Prostate gland (tissue), 2 donors: ENCODE data around the gene SNN. TPM values are rescaled to one million over a fixed set of nuclear protein-coding genes. Genes with fewer than 3 reads are reported as not detected.

ENCODE experiments used
- DNase-seq: peaks from one replicate; pipeline ENCODE4 v3.0.0-alpha.2; 2019; ENCODE audit warnings: low spot score
- H3K27ac ChIP-seq, 2 donors: fragments of 200-600 bp; sonication (generic); 2 replicates each; pipeline ENCODE4 v1.5.1; 2017 to 2019
- H3K27me3 ChIP-seq: fragments of 200-600 bp; sonication (generic); replicated peaks from 2 replicates; pipeline ENCODE4 v1.5.1; 2019; ENCODE audit not compliant: insufficient read depth
- H3K36me3 ChIP-seq, 2 donors: fragments of 200-600 bp; sonication (generic); 1 replicate in 1 of 2; 2 replicates in 1 of 2; pipeline versions ENCODE4 v1.5.1 to v1.8.1; 2017 to 2019
- H3K4me1 ChIP-seq: fragments of 200-600 bp; sonication (generic); replicated peaks from 2 replicates; pipeline ENCODE4 v1.5.1; 2019
- H3K4me3 ChIP-seq, 2 donors: fragments of 200-600 bp; sonication (generic); 2 replicates each; pipeline ENCODE4 v1.5.1; 2017 to 2019
- H3K9me3 ChIP-seq: fragments of 200-600 bp; sonication (generic); 2 replicates; pipeline ENCODE4 v1.5.1; 2017
- POLR2A ChIP-seq: fragments of 450-650 bp; IDR thresholded peaks from one replicate; pipeline ENCODE4 v1.6.1; 2016; ENCODE audit warnings: antibody characterized with exemption, mild to moderate bottlenecking
- POLR2AphosphoS5 ChIP-seq: sonication (generic); formaldehyde crosslinking; IDR thresholded peaks from one replicate; pipeline ENCODE4 v1.6.1; 2017; ENCODE audit warnings: antibody characterized with exemption
- WGBS: methylation state at CpG from one replicate; pipeline ENCODE4 v1.1.5; 2018; 5-methylcytosine and 5-hydroxymethylcytosine counted together
- intact Hi-C: fragments of 100-400 bp; cut with DNase I; formaldehyde crosslinking; loops from one replicate; pipeline ENCODE4 v1.14.2; 2022
- total RNA-seq, 2 donors: library from RNA; depleted of rRNA; stranded (reverse); fragments of >200 nt; gene quantifications; one replicate each; pipeline ENCODE4 v1.1.0, GENCODE V29; 2016
- TF ChIP-seq, protein P1 (sequence below), 4 experiments: fragments of 200-600 bp in 2 of 4; fragments of 450-650 bp in 2 of 4; sonication (generic) in 2 of 4; IDR thresholded peaks; 1 replicate in 3 of 4; 2 replicates in 1 of 4; pipeline ENCODE4 v1.5.1; 2016 to 2019; ENCODE audit warnings: antibody characterized with exemption in 4 of 4, mild to moderate bottlenecking in 2 of 4, moderate library complexity in 2 of 4

SNN gene
- total RNA-seq, 2 donors from 2014 or later: 20.8 TPM

DNA sequence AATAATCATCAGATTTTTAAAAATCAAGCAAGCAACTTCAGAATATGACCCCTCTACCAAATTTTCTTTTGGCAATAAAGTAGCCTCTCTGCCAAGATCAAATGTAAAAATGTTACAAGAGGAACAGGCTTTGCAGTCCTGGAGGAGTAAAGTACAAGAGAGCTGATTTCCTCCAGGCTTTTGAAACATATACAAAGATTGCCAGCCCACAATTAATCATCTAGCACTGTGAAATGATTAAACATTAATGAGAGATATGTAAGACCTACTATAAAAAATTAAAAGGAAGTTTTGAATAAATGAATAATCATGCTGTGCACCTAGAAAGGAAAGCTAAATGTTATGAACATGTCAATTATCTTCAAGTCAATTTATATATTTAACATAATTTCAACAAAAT is 48.1 kb downstream of the SNN start:
- Histone ChIP-seq H3K27me3 (no peaks in the 10 kb centered on the region), H3K4me1 (no peaks in the 10 kb centered on the region), H3K36me3 (no peaks in the 10 kb centered on the region), H3K9me3 (no peaks in the 10 kb centered on the region), H3K4me3 (no peak overlapping the region), H3K27ac (peak overlapping the region in 1 of 2 donors; percentile 44)
- no peak for DNase-seq
- intact Hi-C loops: loop anchor here (5.0 kb wide), 1 partner anchor 184 kb away; no protein-coding TSS in a partner anchor
- TF ChIP-seq POLR2AphosphoS5: no peak
- TF ChIP-seq, protein P1, sequence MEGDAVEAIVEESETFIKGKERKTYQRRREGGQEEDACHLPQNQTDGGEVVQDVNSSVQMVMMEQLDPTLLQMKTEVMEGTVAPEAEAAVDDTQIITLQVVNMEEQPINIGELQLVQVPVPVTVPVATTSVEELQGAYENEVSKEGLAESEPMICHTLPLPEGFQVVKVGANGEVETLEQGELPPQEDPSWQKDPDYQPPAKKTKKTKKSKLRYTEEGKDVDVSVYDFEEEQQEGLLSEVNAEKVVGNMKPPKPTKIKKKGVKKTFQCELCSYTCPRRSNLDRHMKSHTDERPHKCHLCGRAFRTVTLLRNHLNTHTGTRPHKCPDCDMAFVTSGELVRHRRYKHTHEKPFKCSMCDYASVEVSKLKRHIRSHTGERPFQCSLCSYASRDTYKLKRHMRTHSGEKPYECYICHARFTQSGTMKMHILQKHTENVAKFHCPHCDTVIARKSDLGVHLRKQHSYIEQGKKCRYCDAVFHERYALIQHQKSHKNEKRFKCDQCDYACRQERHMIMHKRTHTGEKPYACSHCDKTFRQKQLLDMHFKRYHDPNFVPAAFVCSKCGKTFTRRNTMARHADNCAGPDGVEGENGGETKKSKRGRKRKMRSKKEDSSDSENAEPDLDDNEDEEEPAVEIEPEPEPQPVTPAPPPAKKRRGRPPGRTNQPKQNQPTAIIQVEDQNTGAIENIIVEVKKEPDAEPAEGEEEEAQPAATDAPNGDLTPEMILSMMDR (IDR thresholded peaks at IDR 0.05): no peak
- no peak for TF ChIP-seq POLR2A

DNA sequence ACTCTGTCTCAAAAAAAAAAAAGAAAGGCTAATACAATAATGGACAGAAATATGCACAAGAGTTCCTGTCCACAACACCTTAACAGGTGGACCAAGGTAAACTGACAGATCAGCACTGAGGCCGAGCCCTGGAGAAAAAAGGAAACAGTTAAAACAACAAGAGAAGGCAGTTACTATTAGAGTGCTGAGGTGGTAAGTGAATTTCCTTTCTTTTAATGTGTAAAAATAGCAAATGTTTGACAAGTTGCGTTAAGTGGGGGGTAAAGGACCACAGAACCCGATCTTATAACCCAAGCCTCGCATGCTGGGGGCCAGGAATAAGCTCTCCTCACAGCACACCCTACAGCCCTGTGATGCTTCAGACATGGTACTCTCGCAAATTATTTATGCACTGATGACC is 49.6 kb downstream of the SNN start:
- 74% methylated on average over 5 of the region's 5 CpGs for WGBS
- H3K4me3 ChIP-seq: no peak overlapping the region
- TF ChIP-seq, protein P1 (IDR thresholded peaks at IDR 0.05): no peak
- TF ChIP-seq POLR2AphosphoS5 (no peak), POLR2A (no peak)
- no peaks in the 10 kb centered on the region for H3K36me3 ChIP-seq
- intact Hi-C loops: loop anchor here (5.0 kb wide), 1 partner anchor 186 kb away; no protein-coding TSS in a partner anchor
- no peak for DNase-seq
- no peaks in the 10 kb centered on the region for H3K9me3 ChIP-seq
- no peak overlapping the region for H3K27ac ChIP-seq
- no peaks in the 10 kb centered on the region for H3K27me3 ChIP-seq
- no peaks in the 10 kb centered on the region for H3K4me1 ChIP-seq

DNA sequence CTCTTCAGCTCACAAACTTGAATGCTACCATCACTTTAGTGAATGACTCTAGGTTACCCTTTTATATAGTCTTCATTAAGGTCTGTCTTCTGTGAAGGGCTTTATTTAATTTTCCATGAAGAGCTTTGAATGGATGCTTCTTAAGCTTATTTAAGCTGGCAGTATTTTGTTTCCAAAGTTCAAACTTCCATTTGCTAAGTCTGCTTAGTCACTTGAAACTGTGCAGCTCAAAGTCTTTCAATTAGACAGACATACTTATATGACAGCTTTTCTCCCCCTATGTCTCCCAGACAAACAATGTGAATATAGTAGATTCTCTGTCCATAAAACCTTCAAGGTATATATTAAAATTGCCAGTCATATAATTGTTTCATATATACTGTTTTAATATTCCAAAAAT is 50.9 kb downstream of the SNN start:
- TF ChIP-seq POLR2A (no peak), POLR2AphosphoS5 (no peak)
- TF ChIP-seq, protein P1 (IDR thresholded peaks at IDR 0.05): no peak
- no peaks in the 10 kb centered on the region for H3K36me3 ChIP-seq
- no peaks in the 10 kb centered on the region for H3K27me3 ChIP-seq
- no peak overlapping the region for H3K27ac ChIP-seq
- H3K9me3 ChIP-seq: no peaks in the 10 kb centered on the region
- DNase-seq: no peak
- intact Hi-C loops: loop anchor here (5.0 kb wide), 1 partner anchor 187 kb away; no protein-coding TSS in a partner anchor
- H3K4me3 ChIP-seq: no peak overlapping the region
- no peaks in the 10 kb centered on the region for H3K4me1 ChIP-seq

DNA sequence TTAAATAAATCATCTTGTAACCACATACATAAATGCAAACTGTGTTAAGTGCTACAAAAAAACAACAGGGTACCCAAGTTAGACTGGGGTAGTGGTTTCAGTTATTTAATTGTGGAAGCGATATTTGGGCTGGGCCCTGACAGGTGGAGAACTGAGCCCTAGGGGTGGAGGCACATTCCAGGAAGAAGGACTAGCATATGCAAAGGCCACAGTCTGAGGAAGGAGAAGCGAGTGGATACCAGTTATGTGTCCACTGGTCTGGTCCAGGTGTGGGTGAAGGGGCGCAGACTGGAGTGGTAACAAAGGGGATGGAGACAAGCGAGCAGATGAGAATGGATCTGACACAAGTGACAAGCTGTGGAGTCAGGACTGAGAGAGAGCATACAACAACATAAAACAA is 51.5 kb downstream of the SNN start:
- intact Hi-C loops: loop anchor here (5.0 kb wide), 1 partner anchor 187 kb away; no protein-coding TSS in a partner anchor
- Histone ChIP-seq H3K4me1 (no peaks in the 10 kb centered on the region), H3K27me3 (no peaks in the 10 kb centered on the region), H3K27ac (no peak overlapping the region), H3K9me3 (no peaks in the 10 kb centered on the region), H3K36me3 (no peaks in the 10 kb centered on the region), H3K4me3 (no peak overlapping the region)
- 94% methylated on average over 4 of the region's 4 CpGs for WGBS
- DNase-seq: no peak
- no peak for TF ChIP-seq POLR2AphosphoS5

DNA sequence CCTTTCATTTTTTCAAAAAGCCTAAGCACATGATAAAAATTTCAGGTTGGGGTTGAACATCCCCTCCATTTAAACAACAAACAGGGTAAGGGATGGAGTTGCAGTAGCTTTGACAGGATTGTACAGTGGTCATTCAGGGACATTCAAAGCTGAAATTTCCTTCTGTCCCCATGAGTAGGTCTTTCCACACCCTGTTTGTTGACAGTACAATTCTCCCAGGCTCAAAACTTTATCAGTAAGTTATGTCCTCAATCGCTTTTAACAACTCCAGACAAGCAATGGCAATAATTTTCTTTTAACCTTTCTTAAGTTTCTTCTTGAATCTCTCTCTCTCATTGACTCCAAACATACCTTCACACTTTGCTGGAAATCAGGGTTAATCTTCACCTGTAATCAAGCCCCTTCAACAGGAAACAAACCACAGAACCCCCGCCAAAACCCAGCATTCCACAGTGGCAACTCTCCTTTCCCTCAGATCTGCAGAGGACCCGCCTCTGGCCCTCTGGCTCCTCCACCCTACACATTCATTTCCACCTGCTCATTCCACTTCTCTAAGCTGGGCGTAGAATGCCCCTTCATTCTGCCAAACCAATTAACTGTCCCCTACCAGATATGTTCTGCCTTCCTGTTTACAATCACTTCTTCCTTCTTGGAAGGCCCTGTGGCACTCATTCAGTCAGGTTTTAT is 53.7 kb downstream of the SNN start:
- Histone ChIP-seq H3K27me3 (no peaks in the 10 kb centered on the region), H3K27ac (no peak overlapping the region), H3K4me3 (no peak overlapping the region), H3K36me3 (no peaks in the 10 kb centered on the region), H3K9me3 (no peaks in the 10 kb centered on the region), H3K4me1 (no peaks in the 10 kb centered on the region)
- DNase-seq: no peak
- WGBS: 63% methylated on average over 4 of the region's 4 CpGs
- TF ChIP-seq, protein P1 (IDR thresholded peaks at IDR 0.05): no peak
- TF ChIP-seq POLR2AphosphoS5 (no peak), POLR2A (no peak)
- intact Hi-C loops: no loop called here
